ENCODE measurements around the gene SRRD. TPM values are rescaled to one million over a fixed set of nuclear protein-coding genes. Genes with fewer than 3 reads are reported as not detected.

The SRRD gene
- polyA plus RNA-seq, 3 donors: 33.2 to 35.3 (median 33.8) TPM

Other genes starting within 250 kb of the SRRD start
- gene ASPHD2, start 54.6 kb upstream of the SRRD start, polyA plus RNA-seq (ENCODE audit: insufficient read length in 3 of 3): 1 to 10 TPM; 3.4 to 4.0 (median 3.7) TPM
- gene HPS4, start 94 bp upstream of the SRRD start, polyA plus RNA-seq (ENCODE audit: insufficient read length in 3 of 3): 10 to 100 TPM; 30.4 to 33.0 (median 31.4) TPM
- gene TFIP11, start 28.6 kb downstream of the SRRD start, polyA plus RNA-seq (ENCODE audit: insufficient read length in 3 of 3): 10 to 100 TPM; 45.6 to 47.3 (median 46.5) TPM
- 10 to 100 TPM; 21.7 to 29.3 (median 27.6) TPM for gene TPST2, start 106.3 kb downstream of the SRRD start, polyA plus RNA-seq (ENCODE audit: insufficient read length in 3 of 3)
- gene CRYBB1, start 134.2 kb downstream of the SRRD start, polyA plus RNA-seq (ENCODE audit: insufficient read length in 3 of 3): under 1 TPM; 0.29 to 0.78 (median 0.69) TPM
- not detected for gene CRYBA4, start 138.1 kb downstream of the SRRD start, polyA plus RNA-seq (ENCODE audit: insufficient read length in 3 of 3)
- under 1 TPM; 0.32 to 0.50 (median 0.35) TPM for gene MIAT, start 173.7 kb downstream of the SRRD start, polyA plus RNA-seq (ENCODE audit: insufficient read length in 3 of 3)

Measured in right renal cortex interstitium (tissue), 3 donors.